GM12878 (cell line): ENCODE data around the gene ZNF213. TPM values are rescaled to one million over a fixed set of nuclear protein-coding genes. Genes with fewer than 3 reads are reported as not detected.

Experiments
- ATAC-seq: fragments of 200-7000 bp; cut with Tn5 transposase; 3 replicates; pipeline ENCODE4 v1.9.1; 2020; ENCODE audit warnings: mild to moderate bottlenecking, moderate library complexity
- BruUV-seq: library from RNA; stranded (reverse); fragments of 400-500 nt; replicated peaks from 2 replicates; lab custom pipeline; 2021; lab: Mats Ljungman, UMichigan
- CTCF ChIA-PET: fragments of 300-600 bp; sonication (Branson Sonifier 250); formaldehyde crosslinking; extraction: SDS; loops from one replicate; lab custom pipeline; 2021; ENCODE audit warnings: inconsistent platforms; lab: Yijun Ruan, JAX
- POLR2A ChIA-PET: fragments of 350-600 bp; formaldehyde crosslinking; extraction: SDS; loops from one replicate; lab custom pipeline; 2021; ENCODE audit warnings: inconsistent platforms; lab: Charles Lee
- RAD21 ChIA-PET: fragments of 300-600 bp; sonication (Branson Sonifier 250); formaldehyde crosslinking; loops from one replicate; lab custom pipeline; 2023; ENCODE audit warnings: antibody characterized with exemption; ENCODE audit not compliant: unreplicated experiment; lab: Charles Lee
- SMC1A ChIA-PET: fragments of 300-600 bp; sonication (Branson Sonifier 250); formaldehyde crosslinking; loops from one replicate; lab custom pipeline; 2023; ENCODE audit not compliant: unreplicated experiment, uncharacterized antibody; lab: Charles Lee
- DNase-seq: peaks from one replicate; pipeline ENCODE4 v3.0.0-alpha.2; 2011; ENCODE audit warnings: low read depth, low spot score
- FAIRE-seq: peaks from 3 replicates; lab custom pipeline; 2011; peaks lifted over from hg19 to GRCh38; lab: Jason Lieb, UNC
- H2AFZ ChIP-seq: 2 replicates; pipeline ENCODE4 v1.6.0; 2011; ENCODE audit warnings: low read depth, low read length, control low read depth; ENCODE audit not compliant: control insufficient read depth
- H3K27ac ChIP-seq: 2 replicates; pipeline ENCODE4 v1.5.1; 2011; ENCODE audit warnings: control low read depth; ENCODE audit not compliant: control insufficient read depth, insufficient read depth
- H3K27me3 ChIP-seq, 2 experiments: replicated peaks in 1 of 2; 2 replicates each; pipeline versions ENCODE4 v1.6.0 to v1.6.1; 2011; ENCODE audit warnings: low read length in 1 of 2; ENCODE audit not compliant: control insufficient read depth in 2 of 2, insufficient read depth in 2 of 2
- H3K36me3 ChIP-seq, 2 experiments: 2 replicates each; pipeline ENCODE4 v1.5.1; 2011; ENCODE audit warnings: low read length in 1 of 2; ENCODE audit not compliant: control insufficient read depth in 2 of 2, insufficient read depth in 2 of 2
- H3K4me1 ChIP-seq: 2 replicates; pipeline ENCODE4 v1.6.1; 2011; ENCODE audit warnings: mild to moderate bottlenecking, low read length, moderate library complexity, mixed read lengths; ENCODE audit not compliant: control insufficient read depth, insufficient read depth
- H3K4me2 ChIP-seq: 2 replicates; pipeline ENCODE4 v1.6.0; 2011; ENCODE audit warnings: control low read depth; ENCODE audit not compliant: control insufficient read depth, insufficient read depth
- H3K4me3 ChIP-seq: fragments of 200-600 bp; sonication (generic); 2 replicates; pipeline ENCODE4 v1.5.1; 2016
- H3K79me2 ChIP-seq: 2 replicates; pipeline ENCODE4 v1.6.0; 2011; ENCODE audit warnings: low read length; ENCODE audit not compliant: control insufficient read depth, insufficient read depth
- H3K9ac ChIP-seq: 2 replicates; pipeline ENCODE4 v1.8.0; 2011; ENCODE audit warnings: low read length, control low read depth, mixed read lengths; ENCODE audit not compliant: control insufficient read depth, insufficient read depth
- H3K9me3 ChIP-seq: replicated peaks from 3 replicates; pipeline ENCODE4 v1.5.1; 2011; ENCODE audit warnings: mild to moderate bottlenecking, low read length; ENCODE audit not compliant: control insufficient read depth, insufficient read depth
- H4K20me1 ChIP-seq: 2 replicates; pipeline ENCODE4 v1.6.0; 2011; ENCODE audit not compliant: control insufficient read depth, insufficient read depth
- CBFB ChIP-seq: IDR thresholded peaks from 2 replicates; pipeline ENCODE4 v1.6.1; 2016; ENCODE audit warnings: antibody characterized with exemption, low read depth
- CEBPB ChIP-seq, 2 experiments: fragments of 150-350 bp in 1 of 2; IDR thresholded peaks; 2 replicates each; pipeline ENCODE4 v1.6.1; 2012 to 2014; ENCODE audit warnings: low read depth in 2 of 2, low read length in 2 of 2, borderline replicate concordance in 1 of 2, inconsistent platforms in 1 of 2
- CEBPZ ChIP-seq: fragments of 150-350 bp; IDR thresholded peaks from 2 replicates; pipeline ENCODE4 v1.6.1; 2016; ENCODE audit warnings: low read depth, low read length
- MLLT1 ChIP-seq: fragments of 450-650 bp; IDR thresholded peaks from 2 replicates; pipeline ENCODE4 v1.6.1; 2016; ENCODE audit warnings: mild to moderate bottlenecking
- NFIC ChIP-seq: IDR thresholded peaks from 2 replicates; pipeline ENCODE4 v1.6.1; 2012; ENCODE audit warnings: low read depth, mild to moderate bottlenecking, inconsistent platforms, low read length, moderate library complexity
- NFYB ChIP-seq: IDR thresholded peaks from 2 replicates; pipeline ENCODE4 v1.6.1; 2011; ENCODE audit warnings: low read depth, mild to moderate bottlenecking, low read length, improper control_type of control experiment, moderate library complexity; ENCODE audit not compliant: insufficient read depth
- NKRF ChIP-seq: fragments of 450-650 bp; conservative IDR thresholded peaks from 2 replicates; pipeline ENCODE4 v1.6.1; 2017; ENCODE audit warnings: mild to moderate bottlenecking, moderate library complexity
- RB1 ChIP-seq: fragments of 450-650 bp; formaldehyde crosslinking; IDR thresholded peaks from 2 replicates; pipeline ENCODE4 v1.6.1; 2017; ENCODE audit warnings: mild to moderate bottlenecking, borderline replicate concordance
- RBBP5 ChIP-seq: fragments of 200-600 bp; sonication (generic); conservative IDR thresholded peaks from 2 replicates; pipeline ENCODE4 v1.6.1; 2016
- RCOR1 ChIP-seq: conservative IDR thresholded peaks from 2 replicates; pipeline ENCODE4 v1.6.1; 2012; ENCODE audit warnings: low read depth, low read length, improper control_type of control experiment
- SPI1 ChIP-seq: IDR thresholded peaks from 2 replicates; pipeline ENCODE4 v1.6.1; 2011; ENCODE audit warnings: low read depth, mild to moderate bottlenecking, low read length, moderate library complexity, borderline replicate concordance; ENCODE audit not compliant: insufficient read depth
- STAT3 ChIP-seq: IDR thresholded peaks from 2 replicates; pipeline ENCODE4 v1.6.1; 2011; ENCODE audit warnings: low read depth, low read length, improper control_type of control experiment
- TCF12 ChIP-seq: IDR thresholded peaks from 2 replicates; pipeline ENCODE4 v1.6.1; 2011; ENCODE audit warnings: low read depth, mild to moderate bottlenecking, low read length
- TCF3 ChIP-seq: IDR thresholded peaks from 2 replicates; pipeline ENCODE4 v1.6.1; 2012; ENCODE audit warnings: low read depth, mild to moderate bottlenecking, low read length, borderline replicate concordance; ENCODE audit not compliant: insufficient read depth
- ZNF622 ChIP-seq: fragments of 450-650 bp; IDR thresholded peaks from 2 replicates; pipeline ENCODE4 v1.6.1; 2017; ENCODE audit warnings: mild to moderate bottlenecking, inconsistent platforms
- WGBS: methylation state at CpG from one replicate; pipeline ENCODE4 v1.1.6; 2016; ENCODE audit warnings: low lambda C conversion rate; ENCODE audit not compliant: insufficient replicate concordance, insufficient coverage; ENCODE audit errors: missing lambda C conversion rate; 5-methylcytosine and 5-hydroxymethylcytosine counted together
- in situ Hi-C: fragments of 300-500 bp; cut with MboI; formaldehyde crosslinking; loops from 9 replicates; pipeline ENCODE4 v1.14.3; 2018; ENCODE audit warnings: mixed read lengths
- intact Hi-C: fragments of 100-400 bp; cut with micrococcal nuclease; formaldehyde crosslinking; loops from one replicate; pipeline ENCODE4 v1.14.2; 2022; ENCODE audit not compliant: unreplicated experiment
- polyA plus RNA-seq, 11 experiments: library from polyadenylated mRNA; depleted of rRNA in 4 of 11; unstranded in 6 of 11; stranded (reverse) in 5 of 11; fragments of >200 nt; fragmentation: Nextera tagmentation in 4 of 11; fragmentation: Illumina TruSeq in 1 of 11; extraction: Ambion mirVana in 4 of 11; extraction: Trizol in 1 of 11; gene quantifications; 1 replicate in 1 of 11; 2 replicates in 10 of 11; pipeline versions ENCODE4 v1.2.1 to v1.2.3, GENCODE V29; 2011 to 2016; ENCODE audit warnings: inconsistent platforms in 2 of 11, missing spikeins in 2 of 11, low read depth in 1 of 11
- total RNA-seq, 4 experiments: library from RNA; depleted of rRNA in 3 of 4; stranded (reverse); fragments of >200 nt in 3 of 4; fragmentation: Illumina TruSeq in 1 of 4; extraction: Trizol in 1 of 4; gene quantifications; 2 replicates each; pipeline versions ENCODE4 v1.2.1 to v1.2.3, GENCODE V29; 2013 to 2021

The ZNF213 gene
- total and polyA plus RNA-seq, 10 of the 15 experiments (the other 5 are each of a cell fraction or from before 2014, with no cell fraction given): 0.53 to 9.4 (median 1.1) TPM

GRCh38 chr16:3135126-3135715 is 392 bp downstream of the ZNF213 start (continued):
- TF ChIP-seq NKRF: peak; percentile 59
- no peak for TF ChIP-seq CEBPB (IDR thresholded peaks at IDR 0.05; ENCODE audit: borderline replicate concordance in 1 of 2, low read depth in 2 of 2, low read length in 2 of 2)
- no peak for TF ChIP-seq CBFB
- TF ChIP-seq RB1: no peak
- no peak for TF ChIP-seq TCF12
- no peak for TF ChIP-seq STAT3

GRCh38 chr16:3137267-3137666 is 2.4 kb downstream of the ZNF213 start:
- intact Hi-C loops: no loop called here
- Histone ChIP-seq H3K27ac (no peak overlapping the region), H3K9me3 (no peaks in the 10 kb centered on the region), H3K4me1 (peaks cover 5% of the 10 kb centered on the region; the same call in 1 of the 2 replicates), H3K4me2 (no peak overlapping the region), H3K27me3 (no peaks in the 10 kb centered on the region), H3K36me3 (no peaks in the 10 kb centered on the region; a peak in 3 of 4 replicates), H2AFZ (no peak overlapping the region), H3K79me2 (peaks cover 18% of the 10 kb centered on the region), H3K4me3 (no peak overlapping the region), H4K20me1 (no peaks in the 10 kb centered on the region), H3K9ac (no peak overlapping the region)
- SMC1A ChIA-PET: no interaction called here
- FAIRE-seq: no peak
- 88% methylated on average over 13 of the region's 13 CpGs for WGBS
- ATAC-seq: no peak
- no peak for DNase-seq
- BruUV-seq: no TSS peak
- CTCF ChIA-PET: interaction anchor here (0.7 to 3.3 kb wide), 5 partner anchors 8 to 102 kb away, joined by 3 to 15 read pairs (median 5); no protein-coding TSS in a partner anchor
- in situ Hi-C loops: no loop called here
- POLR2A ChIA-PET: no interaction called here
- RAD21 ChIA-PET: interaction anchor here (1.0 kb wide), 2 partner anchors 8 to 29 kb away, joined by 3 to 4 read pairs; no protein-coding TSS in a partner anchor
- TF ChIP-seq TCF3 (no peak), ZNF622 (no peak), MLLT1 (no peak), RBBP5 (no peak), STAT3 (no peak), RCOR1 (no peak), NFIC (no peak), SPI1 (no peak), NFYB (no peak), CEBPZ (no peak)
